GM12801 (cell line): ENCODE data around the gene MAN2B1.

Experiments
- TF ChIP-seq, protein P1 (sequence below): IDR thresholded peaks from one replicate; pipeline ENCODE4 v1.5.1; 2011; ENCODE audit warnings: control low read depth; ENCODE audit not compliant: insufficient read length; ENCODE audit errors: extremely low read depth

The MAN2B1 gene

DNA sequence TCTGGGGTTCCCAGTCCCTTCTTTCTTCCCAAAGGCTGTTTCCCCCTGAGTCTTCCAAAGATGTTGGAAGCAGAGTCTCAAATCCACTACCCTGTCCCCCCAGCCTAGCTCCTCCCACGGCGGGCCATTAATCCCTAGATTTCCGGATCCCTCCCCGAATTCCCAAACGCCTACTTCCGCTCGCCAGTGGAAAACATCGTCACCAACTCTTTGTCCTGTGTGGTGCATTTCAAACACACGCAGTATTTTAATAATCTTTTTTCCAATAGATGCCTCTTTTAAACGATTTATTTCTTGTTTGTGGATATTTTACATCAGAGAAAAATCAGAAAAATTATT, 55.2 kb downstream of the MAN2B1 start:
- TF ChIP-seq, protein P1, sequence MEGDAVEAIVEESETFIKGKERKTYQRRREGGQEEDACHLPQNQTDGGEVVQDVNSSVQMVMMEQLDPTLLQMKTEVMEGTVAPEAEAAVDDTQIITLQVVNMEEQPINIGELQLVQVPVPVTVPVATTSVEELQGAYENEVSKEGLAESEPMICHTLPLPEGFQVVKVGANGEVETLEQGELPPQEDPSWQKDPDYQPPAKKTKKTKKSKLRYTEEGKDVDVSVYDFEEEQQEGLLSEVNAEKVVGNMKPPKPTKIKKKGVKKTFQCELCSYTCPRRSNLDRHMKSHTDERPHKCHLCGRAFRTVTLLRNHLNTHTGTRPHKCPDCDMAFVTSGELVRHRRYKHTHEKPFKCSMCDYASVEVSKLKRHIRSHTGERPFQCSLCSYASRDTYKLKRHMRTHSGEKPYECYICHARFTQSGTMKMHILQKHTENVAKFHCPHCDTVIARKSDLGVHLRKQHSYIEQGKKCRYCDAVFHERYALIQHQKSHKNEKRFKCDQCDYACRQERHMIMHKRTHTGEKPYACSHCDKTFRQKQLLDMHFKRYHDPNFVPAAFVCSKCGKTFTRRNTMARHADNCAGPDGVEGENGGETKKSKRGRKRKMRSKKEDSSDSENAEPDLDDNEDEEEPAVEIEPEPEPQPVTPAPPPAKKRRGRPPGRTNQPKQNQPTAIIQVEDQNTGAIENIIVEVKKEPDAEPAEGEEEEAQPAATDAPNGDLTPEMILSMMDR = no peak

DNA sequence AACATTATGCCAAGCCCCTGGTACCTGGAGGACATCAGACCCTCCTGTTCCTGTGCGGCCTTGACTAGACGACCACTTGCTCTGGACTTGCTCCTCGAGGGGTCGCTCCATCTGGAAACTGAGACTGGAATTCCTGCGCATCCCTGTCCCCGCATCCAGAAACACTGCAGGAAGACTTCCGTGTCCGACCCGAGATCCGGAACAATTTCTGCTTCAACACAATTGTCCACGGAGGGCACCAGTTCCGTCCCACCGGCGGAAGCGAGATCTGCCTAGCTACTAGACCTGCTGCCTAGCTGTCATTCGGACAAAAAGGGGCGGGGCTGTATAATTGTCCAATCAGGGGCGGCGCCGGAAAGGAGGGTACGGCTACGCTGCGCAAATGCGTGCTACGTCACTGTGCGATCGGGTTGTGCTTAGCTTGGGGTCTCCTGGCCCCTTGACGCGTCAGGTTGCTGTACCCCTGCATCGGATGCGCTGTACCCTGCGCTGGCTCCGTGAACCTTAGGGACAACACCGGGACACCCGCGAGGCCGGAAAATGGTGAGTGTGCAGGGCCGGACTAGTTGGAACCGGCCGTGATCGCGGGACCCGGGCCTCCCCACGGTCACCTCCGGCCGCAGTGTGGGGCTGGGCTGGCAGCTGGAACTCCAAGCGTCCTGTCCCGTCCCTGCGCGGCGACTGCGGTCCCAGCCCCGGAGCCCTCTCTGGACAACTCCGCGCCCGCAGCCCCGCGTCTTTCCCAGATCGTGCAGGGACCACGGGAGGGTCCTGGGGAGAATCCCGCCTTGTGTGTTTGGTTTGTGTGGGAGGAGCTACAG, 55.8 kb downstream of the MAN2B1 start, which contains the start of the genes ZNF490 and ZNF791:
Gene ZNF490 (minus strand): TSS at position 274 of the 821 bp plus-strand sequence. CDS start 133 bp downstream, at position 141.
Gene ZNF791 (plus strand): TSS at position 381 of the 821 bp plus-strand sequence. CDS start 160 bp downstream, at position 541.
- TF ChIP-seq, protein P1 = no peak

GRCh38 chr19:12607631-12608030, 58.9 kb downstream of the MAN2B1 start:
- TF ChIP-seq, protein P1 = no peak

DNA sequence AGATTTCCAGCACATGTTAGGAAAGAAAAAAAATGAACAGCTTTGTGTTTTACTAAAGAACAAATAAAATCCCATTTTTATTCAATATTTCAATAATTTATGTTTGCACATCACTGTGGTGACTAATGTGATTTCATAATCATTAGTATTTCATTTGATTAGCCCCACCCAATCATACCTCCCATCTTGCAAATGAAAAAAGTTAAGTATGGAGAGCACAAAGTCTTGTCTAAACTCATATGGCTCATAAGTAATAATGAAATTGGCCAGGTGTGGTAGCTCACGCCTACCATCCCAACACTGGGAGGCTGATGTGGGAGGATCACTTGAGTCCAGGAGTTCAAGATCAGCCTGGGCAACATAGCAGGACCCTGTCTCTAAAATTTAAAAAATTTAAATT, 59.7 kb downstream of the MAN2B1 start:
- TF ChIP-seq, protein P1 = no peak

DNA sequence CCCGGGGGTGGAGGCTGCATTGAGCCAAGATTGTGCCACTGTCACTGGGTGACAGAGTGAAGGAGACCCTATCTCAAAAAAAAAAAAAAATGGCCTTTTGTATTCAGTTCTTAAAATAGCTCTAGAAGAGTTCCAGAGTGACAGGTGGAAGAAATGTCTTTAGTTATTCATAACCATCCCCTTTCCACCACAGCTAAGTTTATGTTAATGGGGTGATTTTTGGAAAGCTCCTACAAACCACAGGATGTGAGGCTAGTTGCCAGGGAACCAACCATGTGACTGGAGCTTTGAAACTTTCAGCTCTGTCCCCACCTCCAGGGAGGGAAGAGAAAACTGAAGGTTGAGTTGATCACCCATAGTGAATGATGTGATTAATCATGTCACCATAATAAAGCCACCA, 62.8 kb downstream of the MAN2B1 start:
- TF ChIP-seq, protein P1 = no peak

DNA sequence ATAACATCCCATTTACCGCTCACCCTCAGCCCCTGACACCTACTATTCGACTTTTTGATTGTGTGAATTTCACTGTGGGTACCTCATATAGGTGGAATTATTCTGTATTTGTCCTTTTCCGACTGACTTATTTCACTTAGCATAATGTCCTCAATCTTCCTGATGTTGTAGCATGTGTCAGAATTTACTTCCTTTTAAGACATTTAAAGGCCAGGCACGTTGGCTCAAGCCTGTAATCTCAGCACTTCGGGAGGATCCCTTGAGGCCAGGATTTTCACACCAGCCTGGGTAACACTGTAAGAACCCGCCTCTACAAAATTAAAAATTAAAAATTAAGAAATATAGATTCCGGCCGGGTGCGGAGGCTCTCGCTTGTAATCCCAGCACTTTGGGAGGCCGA, 68.9 kb downstream of the MAN2B1 start:
- TF ChIP-seq, protein P1 = no peak

DNA sequence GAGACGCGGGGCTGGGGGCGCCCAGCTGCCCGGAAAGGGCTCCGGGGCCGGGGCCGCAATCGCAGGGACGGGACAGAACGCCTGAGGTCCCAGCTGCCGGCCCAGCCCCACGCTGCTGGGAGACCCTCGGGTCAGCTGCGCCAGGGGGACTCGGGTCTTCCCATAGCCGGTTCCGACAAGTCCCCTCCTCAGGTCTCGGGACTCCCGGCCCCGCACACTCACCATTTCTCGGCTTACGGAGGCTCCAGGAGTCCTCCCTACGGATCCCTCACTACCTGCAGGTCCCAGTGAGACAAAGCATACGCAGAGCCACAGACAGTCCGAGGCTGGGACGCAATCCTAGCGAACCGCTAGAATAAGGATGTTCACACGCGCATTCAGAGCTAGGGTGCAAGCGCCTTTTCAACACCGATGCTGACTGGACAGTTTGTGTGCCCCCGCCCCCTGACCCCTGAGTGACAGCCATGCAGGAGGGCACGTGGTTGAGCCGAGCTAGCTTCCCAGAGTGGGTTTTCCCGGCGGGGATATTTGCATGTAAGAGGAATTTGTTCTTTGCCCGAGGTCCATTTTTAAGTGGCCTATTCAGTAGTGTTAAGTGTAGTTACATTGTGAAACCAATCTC, 69.5 kb downstream of the MAN2B1 start:
- TF ChIP-seq, protein P1 = no peak
